HepG2 (cell line): Measurements from ENCODE around the gene MTA2. TPM values are rescaled to one million over a fixed set of nuclear protein-coding genes. Genes with fewer than 3 reads are reported as not detected.

Experiments
- ARID5B ChIP-seq: IDR thresholded peaks from 2 replicates; pipeline ENCODE4 v1.4.0; 2020; ENCODE audit warnings: mild to moderate bottlenecking, missing genetic modification reagents
- CREM ChIP-seq, 2 experiments: sonication (generic) in 1 of 2; formaldehyde crosslinking in 1 of 2; IDR thresholded peaks; 2 replicates each; pipeline versions ENCODE4 v1.4.0 to v1.6.1; 2016 to 2020; ENCODE audit warnings: antibody characterized with exemption in 1 of 2, mild to moderate bottlenecking in 1 of 2, missing genetic modification reagents in 1 of 2
- DMAP1 ChIP-seq: IDR thresholded peaks from 2 replicates; pipeline ENCODE4 v1.6.1; 2016
- HDAC1 ChIP-seq: sonication (generic); formaldehyde crosslinking; IDR thresholded peaks from 2 replicates; pipeline ENCODE4 v1.5.1; 2020; ENCODE audit warnings: mild to moderate bottlenecking, missing genetic modification reagents
- KAT8 ChIP-seq: IDR thresholded peaks from 2 replicates; pipeline ENCODE4 v1.6.1; 2016; ENCODE audit warnings: missing genetic modification reagents, missing compliant biosample characterization
- KLF16 ChIP-seq, 2 experiments: sonication (generic) in 1 of 2; formaldehyde crosslinking in 1 of 2; IDR thresholded peaks; 2 replicates each; pipeline versions ENCODE4 v1.6.1 to v1.8.0; 2016 to 2023; ENCODE audit warnings: missing genetic modification reagents in 2 of 2, missing compliant biosample characterization in 1 of 2
- SRSF4 ChIP-seq: fragments of 200-400 bp; formaldehyde crosslinking; IDR thresholded peaks from one replicate; pipeline ENCODE4 v1.6.1; 2018; ENCODE audit warnings: mild to moderate bottlenecking, low read depth, low read length, moderate library complexity; ENCODE audit not compliant: poor library complexity, severe bottlenecking
- TEF ChIP-seq: sonication (generic); formaldehyde crosslinking; IDR thresholded peaks from 2 replicates; pipeline ENCODE4 v1.5.0; 2020; ENCODE audit warnings: missing genetic modification reagents
- ZBTB49 ChIP-seq: sonication (generic); formaldehyde crosslinking; IDR thresholded peaks from 2 replicates; pipeline ENCODE4 v1.4.0; 2020; ENCODE audit warnings: missing genetic modification reagents, borderline replicate concordance
- ZKSCAN8 ChIP-seq: IDR thresholded peaks from 2 replicates; pipeline ENCODE4 v1.6.1; 2016; ENCODE audit warnings: borderline replicate concordance, missing genetic modification reagents, missing compliant biosample characterization
- ZNF318 ChIP-seq: sonication (generic); formaldehyde crosslinking; IDR thresholded peaks from 2 replicates; pipeline ENCODE4 v1.4.0; 2020; ENCODE audit warnings: mild to moderate bottlenecking, missing genetic modification reagents
- ZNF44 ChIP-seq: sonication (generic); formaldehyde crosslinking; IDR thresholded peaks from 2 replicates; pipeline ENCODE4 v1.5.1; 2020; ENCODE audit warnings: mild to moderate bottlenecking, missing genetic modification reagents
- polyA plus RNA-seq, 8 experiments: library from polyadenylated mRNA; depleted of rRNA in 3 of 8; stranded (reverse) in 7 of 8; unstranded in 1 of 8; fragments of >200 nt; fragmentation: Illumina TruSeq in 4 of 8; extraction: Trizol in 4 of 8; gene quantifications; 2 replicates each; pipeline versions ENCODE4 v1.2.1 to v1.2.3, GENCODE V29; 2011 to 2016; ENCODE audit warnings: low read depth in 4 of 8, missing spikeins in 1 of 8, mixed read lengths in 1 of 8; ENCODE audit not compliant: insufficient read depth in 1 of 8
- total RNA-seq, 5 experiments: library from RNA; depleted of rRNA; stranded (reverse); fragments of >200 nt; fragmentation: Illumina TruSeq; extraction: Trizol; gene quantifications; 2 replicates each; pipeline ENCODE4 v1.2.3, GENCODE V29; 2016; ENCODE audit warnings: low read depth in 1 of 5

Gene MTA2
- total and polyA plus RNA-seq, 2 of the 13 experiments (the other 11 are each of a cell fraction or from before 2014, with no cell fraction given), result 14.0 to 70.0 TPM

- TF ChIP-seq ZNF318 (CRISPR knock-in tag) (no peak), ARID5B (CRISPR knock-in tag) (peak; percentile 77), TEF (CRISPR knock-in tag) (no peak), DMAP1 (CRISPR knock-in tag) (no peak), CREM (IDR thresholded peaks at IDR 0.05) (no peak; the same call in 1 of the 2 replicates), CREM (CRISPR knock-in tag; IDR thresholded peaks at IDR 0.05) (no peak), KAT8 (CRISPR knock-in tag) (peak; percentile 60; the same call in 1 of the 2 replicates), ZNF44 (CRISPR knock-in tag) (no peak), HDAC1 (peak; percentile 65), KLF16 (CRISPR knock-in tag; IDR thresholded peaks at IDR 0.05) (0 out of 4 replicates have a peak, but pooled peaks of 1 of the 2 experiments have one; percentile 25), ZBTB49 (CRISPR knock-in tag) (no peak), SRSF4 (no peak), ZKSCAN8 (CRISPR knock-in tag) (no peak)
Measured at GRCh38 chr11:62547691-62548281, 53.9 kb downstream of the MTA2 start (continued).
